ENCODE data around the gene STUM. TPM values are rescaled to one million over a fixed set of nuclear protein-coding genes. Genes with fewer than 3 reads are reported as not detected.
A peak's percentile ranks its signal among the peaks of the same experiment; 100 is the strongest.

STUM gene
- total and polyA plus RNA-seq, 2 of the 8 experiments (the other 6 are each of a cell fraction or from before 2014, with no cell fraction given) = 0.76 to 1.2 TPM

DNA sequence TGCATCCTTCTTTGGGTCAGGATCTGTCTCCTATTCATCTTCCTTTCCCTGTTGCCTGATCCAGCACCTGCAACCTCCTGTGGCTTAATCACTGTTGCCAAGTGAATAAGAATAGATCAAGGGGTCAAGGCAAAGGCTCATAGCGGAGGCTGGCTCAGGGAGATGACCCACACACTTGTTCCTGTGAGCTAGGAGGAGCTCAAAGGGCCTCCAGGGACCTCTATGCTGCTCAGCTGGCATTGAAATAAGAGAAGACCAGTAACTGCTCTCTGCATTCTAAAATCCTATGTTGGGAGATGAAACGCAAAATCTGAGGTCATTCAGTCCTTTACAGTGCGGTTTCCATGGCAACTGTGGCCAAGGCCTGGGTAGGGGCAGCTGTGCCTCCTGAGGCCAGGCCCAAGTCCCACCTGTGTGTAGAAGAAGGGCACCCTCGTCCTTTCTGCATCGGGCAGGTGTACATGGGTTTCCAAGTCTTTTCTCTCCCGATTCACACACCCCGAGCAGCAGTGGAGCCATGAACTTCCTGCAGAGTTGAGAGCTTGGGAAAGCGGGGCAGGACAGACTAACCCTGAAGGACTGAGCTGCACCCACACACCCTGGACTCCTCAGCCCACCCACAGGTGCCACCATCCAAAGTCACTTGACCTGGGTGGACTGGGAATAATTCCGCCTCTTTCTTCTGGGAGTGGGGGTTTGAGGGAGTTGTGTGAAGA, 27.8 kb upstream of the STUM start:
- Histone ChIP-seq H2BK15ac (ENCODE audit: low read length) (no peak overlapping the region), H2BK12ac (ENCODE audit: low read depth, low read length) (peak overlapping the region; percentile 78; the same call in 1 of the 2 replicates), H3K18ac (ENCODE audit: extremely low read depth, low read length) (peak overlapping the region; percentile 38; the same call in 1 of the 2 replicates), H4K8ac (ENCODE audit: extremely low read depth, insufficient read depth, low read length) (no peak overlapping the region), H3K36me3 (ENCODE audit: control insufficient read depth in 2 of 4, insufficient read depth in 4 of 4, low read length in 3 of 4) (no peaks in the 10 kb centered on the region), H3K4me2 (ENCODE audit: insufficient read depth in 1 of 2, low read depth in 2 of 2, low read length in 2 of 2) (peak overlapping the region; percentile 45 to 59), H3K27ac (ENCODE audit: low read depth, low read length) (no peak overlapping the region), H3K4me1 (replicated peaks in 1 of 4; ENCODE audit: control insufficient read depth in 3 of 4, insufficient read depth in 4 of 4, low read length in 3 of 4) (peaks cover 6 to 22% (median 9%) of the 10 kb centered on the region in 4 experiments), H3K56ac (replicated peaks; ENCODE audit: insufficient read length, low read depth, low read length) (no peak overlapping the region), H2BK20ac (ENCODE audit: low read length) (no peak overlapping the region), H3K23me2 (ENCODE audit: low read depth, low read length) (no peaks in the 10 kb centered on the region), H2BK5ac (ENCODE audit: low read depth, low read length) (peak overlapping the region; percentile 50; the same call in 1 of the 2 replicates), H3K9me3 (ENCODE audit: insufficient read depth in 2 of 2, low read depth in 1 of 2, low read length in 1 of 2) (no peaks in the 10 kb centered on the region), H4K20me1 (replicated peaks in 1 of 2; ENCODE audit: control insufficient read depth in 1 of 2, insufficient read depth in 2 of 2, low read length in 2 of 2) (no peaks in the 10 kb centered on the region), H3K9ac (replicated peaks in 1 of 4; ENCODE audit: extremely low read depth in 1 of 4, low read depth in 3 of 4, low read length in 3 of 4) (no peak overlapping the region), H3K27me3 (replicated peaks in 1 of 4; ENCODE audit: control insufficient read depth in 3 of 4, extremely low read depth in 1 of 4, insufficient read depth in 3 of 4, low read length in 3 of 4) (peaks cover 0 to 3% (median 0%) of the 10 kb centered on the region in 4 experiments; a peak in 2 of 7 replicates), H4K91ac (replicated peaks; ENCODE audit: insufficient read length, low read length) (no peak overlapping the region), H4K5ac (ENCODE audit: insufficient read length, low read depth, low read length) (no peak overlapping the region), H3K23ac (ENCODE audit: insufficient read length) (no peak overlapping the region), H3K14ac (ENCODE audit: insufficient read length) (no peak overlapping the region), H2BK120ac (replicated peaks; ENCODE audit: low read depth, low read length) (no peak overlapping the region), H3K79me1 (ENCODE audit: low read depth, low read length) (no peaks in the 10 kb centered on the region), H3K4me3 (ENCODE audit: extremely low read depth in 1 of 4, insufficient read depth in 2 of 4, low read depth in 3 of 4, low read length in 4 of 4) (peak overlapping the region in 3 of 4 experiments; percentile 26 to 30 (median 30); a peak in 4 of 8 replicates), H2AFZ (ENCODE audit: low read length) (no peak overlapping the region), H3K79me2 (ENCODE audit: control insufficient read depth in 1 of 2, insufficient read depth in 2 of 2, low read length in 2 of 2) (no peaks in the 10 kb centered on the region), H3K4ac (replicated peaks; ENCODE audit: insufficient read length, low read depth, low read length) (no peak overlapping the region), H2AK5ac (ENCODE audit: low read depth, low read length) (no peak overlapping the region)
- CTCF ChIA-PET (ENCODE audit: partially characterized antibody) = interaction anchor here (0.8 to 3.7 kb wide), 26 partner anchors 11 to 117 kb away, joined by 3 to 37 read pairs (median 4); partner anchors contain the start of gene STUM
- FAIRE-seq (peak; percentile 58), DNase-seq (ENCODE audit: low read depth in 1 of 2, low spot score in 2 of 2) (peak in 1 of 2 experiments; percentile 62)
- POLR2A ChIA-PET (ENCODE audit: partially characterized antibody) = interaction anchor here (0.6 to 2.4 kb wide), 7 partner anchors 9 to 216 kb away, joined by 3 to 8 read pairs (median 3); partner anchors contain the start of gene PARP1
- WGBS, 2 experiments (ENCODE audit: extremely low coverage in 1 of 2, insufficient coverage in 1 of 2, insufficient read length in 1 of 2, insufficient replicate concordance in 2 of 2, low coverage in 1 of 2, low lambda C conversion rate in 2 of 2, missing lambda C conversion rate in 1 of 2) = 63% methylated on average over 9 of the region's 9 CpGs; no CpG with 5 or more reads in 1 of the 2 experiments
- TF ChIP-seq SP2 (IDR thresholded peaks at IDR 0.05; ENCODE audit: low read length) (no peak), EP300 (IDR thresholded peaks at IDR 0.05; ENCODE audit: borderline replicate concordance in 1 of 2, low read depth in 2 of 2, low read length in 2 of 2) (peak in 1 of 2 experiments; percentile 59; a peak in 1 of 3 replicates), RBBP5 (IDR thresholded peaks at IDR 0.05; ENCODE audit: borderline replicate concordance, low read depth, low read length) (no peak), MAX (IDR thresholded peaks at IDR 0.05) (no peak; the same call in 1 of the 2 replicates), TAF7 (optimal IDR thresholded peaks at IDR 0.05; ENCODE audit: borderline replicate concordance, low read depth, low read length) (no peak), POU5F1 (IDR thresholded peaks at IDR 0.05; ENCODE audit: low read depth, low read length) (peak; percentile 83; the same call in 1 of the 2 replicates), SAP30 (IDR thresholded peaks at IDR 0.05; ENCODE audit: insufficient read depth, insufficient replicate concordance, low read length) (no peak)
- TF ChIP-seq, protein P1, sequence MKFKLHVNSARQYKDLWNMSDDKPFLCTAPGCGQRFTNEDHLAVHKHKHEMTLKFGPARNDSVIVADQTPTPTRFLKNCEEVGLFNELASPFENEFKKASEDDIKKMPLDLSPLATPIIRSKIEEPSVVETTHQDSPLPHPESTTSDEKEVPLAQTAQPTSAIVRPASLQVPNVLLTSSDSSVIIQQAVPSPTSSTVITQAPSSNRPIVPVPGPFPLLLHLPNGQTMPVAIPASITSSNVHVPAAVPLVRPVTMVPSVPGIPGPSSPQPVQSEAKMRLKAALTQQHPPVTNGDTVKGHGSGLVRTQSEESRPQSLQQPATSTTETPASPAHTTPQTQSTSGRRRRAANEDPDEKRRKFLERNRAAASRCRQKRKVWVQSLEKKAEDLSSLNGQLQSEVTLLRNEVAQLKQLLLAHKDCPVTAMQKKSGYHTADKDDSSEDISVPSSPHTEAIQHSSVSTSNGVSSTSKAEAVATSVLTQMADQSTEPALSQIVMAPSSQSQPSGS (IDR thresholded peaks at IDR 0.05; ENCODE audit: low read length) = peak; percentile 65; the same call in 1 of the 2 replicates

Measured in H1 (cell line).